Measurements from ENCODE around the gene C5orf24. TPM values are rescaled to one million over a fixed set of nuclear protein-coding genes. Genes with fewer than 3 reads are reported as not detected.
A peak's percentile ranks its signal among the peaks of the same experiment; 100 is the strongest.

The C5orf24 gene
- total RNA-seq (2022) (61.4 and 66.0 TPM in 2 replicates), Bru-seq, nascent RNA (percentile 94 among the genes with signal in this experiment), BruChase-seq, experiment 1, labeled RNA remaining after a 6-hour chase (percentile 99 among the genes with signal in this experiment), BruChase-seq, experiment 2, labeled RNA remaining after a 2-hour chase (percentile 99 among the genes with signal in this experiment)
- long read RNA-seq, full-length matches to known transcripts: 93 of 109 reads
- long read RNA-seq, partial matches to known transcripts: 0 of 109 reads
- long read RNA-seq, other reads (novel, unspliced or antisense): 16 of 109 reads

- Mint-ChIP-seq H3K9me3 (ENCODE audit: unreplicated experiment) (no peaks in the 10 kb centered on the region), H3K27ac (ENCODE audit: low read depth, unreplicated experiment) (peak within 1 kb of the TSS; percentile 98), H3K36me3 (ENCODE audit: insufficient read depth, unreplicated experiment) (peaks cover 58% of the 10 kb centered on the region), H3K4me1 (ENCODE audit: insufficient read depth, unreplicated experiment) (peaks cover 25% of the 10 kb centered on the region), H3K27me3 (ENCODE audit: insufficient read depth, unreplicated experiment) (no peaks in the 10 kb centered on the region), H3K4me3 (ENCODE audit: unreplicated experiment) (peak within 1 kb of the TSS; percentile 96)
- intact Hi-C loops (cut with micrococcal nuclease): no loop called here
- peak; percentile 97 for DNase-seq (ENCODE audit: unreplicated experiment)
- BruUV-seq (replicated peaks): TSS peak; percentile 67
- ChIA-PET CTCF (interaction anchor here (0.8 to 1.2 kb wide), 5 partner anchors 14 to 345 kb away, joined by 3 to 8 read pairs (median 3); partner anchors contain the start of gene PCBD2), POLR2A (interaction anchor here (0.6 to 1.8 kb wide), 33 partner anchors 9 to 620 kb away, joined by 3 to 22 read pairs (median 4); partner anchors contain the start of genes CAMLG, DDX46, PCBD2 and PPP2CA)
- no peak for TF ChIP-seq CTCF (IDR thresholded peaks at IDR 0.05; ENCODE audit: unreplicated experiment)
These were observed at the start of gene C5orf24 for GRCh38 chr5:134845852-134846640. Gene C5orf24, plus strand, starts transcription at chr5:134845968. Its CDS starts 8,933 bp downstream, at chr5:134854901.

GRCh38 chr5:134798468-134798867 lies 47.3 kb upstream of the C5orf24 start:
- CTCF ChIA-PET: interaction anchor here (0.6 to 1.2 kb wide), 3 partner anchors 18 to 121 kb away, joined by 3 to 6 read pairs (median 4); no protein-coding TSS in a partner anchor
- no TSS peak for BruUV-seq (replicated peaks)
- Mint-ChIP-seq H3K4me1 (ENCODE audit: insufficient read depth, unreplicated experiment) (no peaks in the 10 kb centered on the region), H3K27ac (ENCODE audit: low read depth, unreplicated experiment) (no peak overlapping the region), H3K36me3 (ENCODE audit: insufficient read depth, unreplicated experiment) (peaks cover 91% of the 10 kb centered on the region), H3K4me3 (ENCODE audit: unreplicated experiment) (no peak overlapping the region), H3K9me3 (ENCODE audit: unreplicated experiment) (no peaks in the 10 kb centered on the region), H3K27me3 (ENCODE audit: insufficient read depth, unreplicated experiment) (no peaks in the 10 kb centered on the region)
- DNase-seq (ENCODE audit: unreplicated experiment): no peak
- POLR2A ChIA-PET: no interaction called here
- no peak for TF ChIP-seq CTCF (IDR thresholded peaks at IDR 0.05; ENCODE audit: unreplicated experiment)
- intact Hi-C loops (cut with micrococcal nuclease): no loop called here

GRCh38 chr5:134803821-134804220 lies 41.9 kb upstream of the C5orf24 start:
- Mint-ChIP-seq H3K27me3 (ENCODE audit: insufficient read depth, unreplicated experiment) (no peaks in the 10 kb centered on the region), H3K36me3 (ENCODE audit: insufficient read depth, unreplicated experiment) (peaks cover 82% of the 10 kb centered on the region), H3K27ac (ENCODE audit: low read depth, unreplicated experiment) (peak overlapping the region; percentile 60), H3K4me1 (ENCODE audit: insufficient read depth, unreplicated experiment) (peaks cover 6% of the 10 kb centered on the region), H3K9me3 (ENCODE audit: unreplicated experiment) (no peaks in the 10 kb centered on the region), H3K4me3 (ENCODE audit: unreplicated experiment) (no peak overlapping the region)
- no peak for DNase-seq (ENCODE audit: unreplicated experiment)
- intact Hi-C loops (cut with micrococcal nuclease): no loop called here
- ChIA-PET POLR2A (no interaction called here), CTCF (interaction anchor here (0.7 to 1.1 kb wide), 3 partner anchors 10 to 504 kb away, joined by 3 read pairs; no protein-coding TSS in a partner anchor)
- BruUV-seq (replicated peaks): no TSS peak
- no peak for TF ChIP-seq CTCF (IDR thresholded peaks at IDR 0.05; ENCODE audit: unreplicated experiment)

GRCh38 chr5:134813407-134813806 lies 32.4 kb upstream of the C5orf24 start:
- intact Hi-C loops (cut with micrococcal nuclease): no loop called here
- no peaks in the 10 kb centered on the region for H3K4me1 Mint-ChIP-seq (ENCODE audit: insufficient read depth, unreplicated experiment)
- H3K36me3 Mint-ChIP-seq (ENCODE audit: insufficient read depth, unreplicated experiment): peaks cover 88% of the 10 kb centered on the region
- H3K27ac Mint-ChIP-seq (ENCODE audit: low read depth, unreplicated experiment): no peak overlapping the region
- DNase-seq (ENCODE audit: unreplicated experiment): no peak
- H3K27me3 Mint-ChIP-seq (ENCODE audit: insufficient read depth, unreplicated experiment): no peaks in the 10 kb centered on the region
- H3K4me3 Mint-ChIP-seq (ENCODE audit: unreplicated experiment): no peak overlapping the region
- CTCF ChIA-PET: interaction anchor here (0.6 to 1.3 kb wide), 3 partner anchors 9 to 135 kb away, joined by 3 read pairs; no protein-coding TSS in a partner anchor
- no TSS peak for BruUV-seq (replicated peaks)
- H3K9me3 Mint-ChIP-seq (ENCODE audit: unreplicated experiment): no peaks in the 10 kb centered on the region
- no peak for TF ChIP-seq CTCF (IDR thresholded peaks at IDR 0.05; ENCODE audit: unreplicated experiment)
- POLR2A ChIA-PET: no interaction called here
